Measurements from ENCODE around the gene FAIM. TPM values are rescaled to one million over a fixed set of nuclear protein-coding genes. Genes with fewer than 3 reads are reported as not detected.

The FAIM gene
- total RNA-seq, 2 experiments from 2014 or later = 6.0 TPM

GRCh38 chr3:138653567-138653966 is 45.0 kb downstream of the FAIM start:
- no peaks in the 10 kb centered on the region for H3K27me3 Mint-ChIP-seq
- POLR2A ChIA-PET = interaction anchor here (1.5 kb wide), 1 partner anchor 44 kb away, joined by 4 read pairs; no protein-coding TSS in a partner anchor
- no peaks in the 10 kb centered on the region for H3K4me1 Mint-ChIP-seq (ENCODE audit: low read depth)
- no peak for TF ChIP-seq CTCF (IDR thresholded peaks at IDR 0.05)
- H3K36me3 Mint-ChIP-seq (ENCODE audit: low read depth) = peaks cover 58% of the 10 kb centered on the region
- peaks cover 11% of the 10 kb centered on the region for H3K9me3 Mint-ChIP-seq
- DNase-seq = no peak
- intact Hi-C loops (cut with micrococcal nuclease) = no loop called here
- ATAC-seq = no peak
- CTCF ChIA-PET = interaction anchor here (2.5 kb wide), 1 partner anchor 262 kb away, joined by 12 read pairs; no protein-coding TSS in a partner anchor
- H3K4me3 Mint-ChIP-seq = no peak overlapping the region
- H3K27ac Mint-ChIP-seq = no peak overlapping the region

- Mint-ChIP-seq H3K27ac (no peak overlapping the region), H3K27me3 (no peaks in the 10 kb centered on the region), H3K4me1 (ENCODE audit: low read depth) (no peaks in the 10 kb centered on the region), H3K36me3 (ENCODE audit: low read depth) (peaks cover 37% of the 10 kb centered on the region), H3K9me3 (no peaks in the 10 kb centered on the region), H3K4me3 (no peak overlapping the region)
- no peak for TF ChIP-seq CTCF (IDR thresholded peaks at IDR 0.05)
- CTCF ChIA-PET = interaction anchor here (1.9 kb wide), 1 partner anchor 265 kb away, joined by 4 read pairs; no protein-coding TSS in a partner anchor
- intact Hi-C loops (cut with micrococcal nuclease) = no loop called here
- ATAC-seq (no peak), DNase-seq (no peak)
- POLR2A ChIA-PET = no interaction called here
These were observed 48.9 kb downstream of the FAIM start for GRCh38 chr3:138657508-138657907.

- ChIA-PET CTCF (interaction anchor here (1.5 kb wide), 1 partner anchor 248 kb away, joined by 3 read pairs; no protein-coding TSS in a partner anchor), POLR2A (no interaction called here)
- intact Hi-C loops (cut with micrococcal nuclease) = no loop called here
- Mint-ChIP-seq H3K4me1 (ENCODE audit: low read depth) (no peaks in the 10 kb centered on the region), H3K27ac (no peak overlapping the region), H3K4me3 (no peak overlapping the region), H3K36me3 (ENCODE audit: low read depth) (peaks cover 27% of the 10 kb centered on the region), H3K27me3 (no peaks in the 10 kb centered on the region), H3K9me3 (no peaks in the 10 kb centered on the region)
- no peak for DNase-seq
- ATAC-seq = no peak
- no peak for TF ChIP-seq CTCF (IDR thresholded peaks at IDR 0.05)
These were observed 59.5 kb downstream of the FAIM start for GRCh38 chr3:138668107-138668506.

- no peak overlapping the region for H3K4me3 Mint-ChIP-seq
- H3K4me1 Mint-ChIP-seq (ENCODE audit: low read depth) = no peaks in the 10 kb centered on the region
- peaks cover 3% of the 10 kb centered on the region for H3K9me3 Mint-ChIP-seq
- DNase-seq (no peak), ATAC-seq (no peak)
- no peaks in the 10 kb centered on the region for H3K27me3 Mint-ChIP-seq
- no peak overlapping the region for H3K27ac Mint-ChIP-seq
- ChIA-PET POLR2A (no interaction called here), CTCF (interaction anchor here (1.1 to 1.7 kb wide), 2 partner anchors 245 to 266 kb away, joined by 3 to 10 read pairs; no protein-coding TSS in a partner anchor)
- H3K36me3 Mint-ChIP-seq (ENCODE audit: low read depth) = peaks cover 26% of the 10 kb centered on the region
- intact Hi-C loops (cut with micrococcal nuclease) = no loop called here
- no peak for TF ChIP-seq CTCF (IDR thresholded peaks at IDR 0.05)
These were observed 61.8 kb downstream of the FAIM start for GRCh38 chr3:138670407-138670806.

- H3K27ac Mint-ChIP-seq = no peak overlapping the region
- no peak for TF ChIP-seq CTCF (IDR thresholded peaks at IDR 0.05)
These were observed 65.3 kb downstream of the FAIM start for GRCh38 chr3:138673641-138674530.

More at GRCh38 chr3:138673641-138674530, 65.3 kb downstream of the FAIM start:
- no peak overlapping the region for H3K4me3 Mint-ChIP-seq
- H3K9me3 Mint-ChIP-seq = peaks cover 13% of the 10 kb centered on the region
- ATAC-seq = no peak
- H3K36me3 Mint-ChIP-seq (ENCODE audit: low read depth) = peaks cover 44% of the 10 kb centered on the region
- intact Hi-C loops (cut with micrococcal nuclease) = no loop called here
- H3K27me3 Mint-ChIP-seq = no peaks in the 10 kb centered on the region
- ChIA-PET CTCF (interaction anchor here (1.2 to 1.6 kb wide), 3 partner anchors 25 to 249 kb away, joined by 3 to 8 read pairs (median 6); no protein-coding TSS in a partner anchor), POLR2A (interaction anchor here (0.5 to 0.6 kb wide), 2 partner anchors 50 to 107 kb away, joined by 3 read pairs; no protein-coding TSS in a partner anchor)
- H3K4me1 Mint-ChIP-seq (ENCODE audit: low read depth) = no peaks in the 10 kb centered on the region
- no peak for DNase-seq

All from activated CD8-positive, alpha-beta T cell treated with anti-CD3 and anti-CD28 coated beads for 36 hours (primary cell).